Liver (tissue), 9 donors: Measurements from ENCODE around the gene S100A13. TPM values are rescaled to one million over a fixed set of nuclear protein-coding genes. Genes with fewer than 3 reads are reported as not detected.

ENCODE experiments used
- DNase-seq: peaks from one replicate; pipeline ENCODE4 v3.0.0-alpha.2; 2017; ENCODE audit warnings: low spot score
- H3K27ac ChIP-seq, 2 donors: one replicate each; pipeline ENCODE4 v1.7.0; 2013; ENCODE audit warnings: inconsistent platforms in 2 of 2, low read length in 2 of 2, control low read depth in 1 of 2, low read depth in 1 of 2, mild to moderate bottlenecking in 1 of 2
- H3K27me3 ChIP-seq, 4 donors: one replicate each; pipeline versions ENCODE4 v1.6.1 to v1.7.0; 2013; ENCODE audit warnings: low read length in 3 of 4, inconsistent platforms in 1 of 4, mild to moderate bottlenecking in 1 of 4, moderate library complexity in 1 of 4; ENCODE audit not compliant: control insufficient read depth in 4 of 4, insufficient read depth in 4 of 4
- H3K36me3 ChIP-seq, 4 donors: one replicate each; pipeline versions ENCODE4 v1.6.1 to v1.7.0; 2013; ENCODE audit warnings: low read length in 3 of 4, mild to moderate bottlenecking in 3 of 4, low read depth in 1 of 4, moderate library complexity in 1 of 4; ENCODE audit not compliant: control insufficient read depth in 4 of 4, insufficient read depth in 3 of 4
- H3K4me1 ChIP-seq, 4 donors: one replicate each; pipeline versions ENCODE4 v1.6.1 to v1.7.0; 2013; ENCODE audit warnings: low read length in 3 of 4, mild to moderate bottlenecking in 3 of 4, moderate library complexity in 1 of 4; ENCODE audit not compliant: control insufficient read depth in 4 of 4, insufficient read depth in 4 of 4
- H3K4me3 ChIP-seq, 3 donors: one replicate each; pipeline versions ENCODE4 v1.6.1 to v1.7.0; 2013; ENCODE audit warnings: low read length in 3 of 3, control low read depth in 1 of 3, low read depth in 1 of 3, mild to moderate bottlenecking in 1 of 3
- H3K9ac ChIP-seq, 2 donors: one replicate each; pipeline ENCODE4 v1.7.0; 2013; ENCODE audit warnings: low read length in 2 of 2, mild to moderate bottlenecking in 2 of 2, moderate library complexity in 2 of 2, control low read depth in 1 of 2, low read depth in 1 of 2
- H3K9me3 ChIP-seq, 4 donors: one replicate each; pipeline versions ENCODE4 v1.6.1 to v1.7.0; 2013; ENCODE audit warnings: low read length in 3 of 4; ENCODE audit not compliant: control insufficient read depth in 4 of 4
- ATF3 ChIP-seq: IDR thresholded peaks from 2 replicates; pipeline ENCODE4 v1.6.1; 2016; ENCODE audit warnings: antibody characterized with exemption
- CTCF ChIP-seq: fragments of 150-350 bp; IDR thresholded peaks from 2 replicates; pipeline ENCODE4 v1.5.1; 2017; ENCODE audit warnings: improper control_type of control experiment, low read depth, low read length; ENCODE audit not compliant: missing input control
- EGR1 ChIP-seq, 2 donors: IDR thresholded peaks; 2 replicates each; pipeline ENCODE4 v1.6.1; 2016 to 2018; ENCODE audit warnings: antibody characterized with exemption in 2 of 2, low read depth in 2 of 2
- FOXA1 ChIP-seq: IDR thresholded peaks from 2 replicates; pipeline ENCODE4 v1.6.1; 2016; ENCODE audit warnings: antibody characterized with exemption
- FOXA2 ChIP-seq: IDR thresholded peaks from 2 replicates; pipeline ENCODE4 v1.6.1; 2016; ENCODE audit warnings: antibody characterized with exemption
- GABPA ChIP-seq, 2 donors: IDR thresholded peaks in 1 of 2; conservative IDR thresholded peaks in 1 of 2; 2 replicates each; pipeline ENCODE4 v1.6.1; 2016; ENCODE audit warnings: antibody characterized with exemption in 2 of 2, mild to moderate bottlenecking in 1 of 2, moderate library complexity in 1 of 2
- HNF4A ChIP-seq, 2 donors: conservative IDR thresholded peaks; 2 replicates each; pipeline ENCODE4 v1.6.1; 2016; ENCODE audit warnings: antibody characterized with exemption in 2 of 2, mild to moderate bottlenecking in 2 of 2
- HNF4G ChIP-seq: IDR thresholded peaks from 2 replicates; pipeline ENCODE4 v1.6.1; 2016; ENCODE audit warnings: antibody characterized with exemption
- JUND ChIP-seq, 2 donors: IDR thresholded peaks; 2 replicates each; pipeline ENCODE4 v1.6.1; 2016; ENCODE audit warnings: antibody characterized with exemption in 2 of 2
- MAX ChIP-seq: IDR thresholded peaks from 2 replicates; pipeline ENCODE4 v1.6.1; 2016; ENCODE audit warnings: antibody characterized with exemption
- NR2F2 ChIP-seq: IDR thresholded peaks from 2 replicates; pipeline ENCODE4 v1.6.1; 2016; ENCODE audit warnings: antibody characterized with exemption
- RAD21 ChIP-seq, 2 donors: IDR thresholded peaks; 2 replicates each; pipeline ENCODE4 v1.6.1; 2016; ENCODE audit warnings: antibody characterized with exemption in 2 of 2, mild to moderate bottlenecking in 2 of 2
- REST ChIP-seq: IDR thresholded peaks from 2 replicates; pipeline ENCODE4 v1.6.1; 2016; ENCODE audit warnings: antibody characterized with exemption, mild to moderate bottlenecking
- RXRA ChIP-seq, 2 donors: IDR thresholded peaks; 2 replicates each; pipeline ENCODE4 v1.6.1; 2017 to 2018; ENCODE audit warnings: antibody characterized with exemption in 2 of 2, mild to moderate bottlenecking in 1 of 2
- SP1 ChIP-seq: IDR thresholded peaks from 2 replicates; pipeline ENCODE4 v1.6.1; 2018; ENCODE audit warnings: antibody characterized with exemption, mild to moderate bottlenecking
- TAF1 ChIP-seq: conservative IDR thresholded peaks from 2 replicates; pipeline ENCODE4 v1.6.1; 2016; ENCODE audit warnings: antibody characterized with exemption, mild to moderate bottlenecking
- YY1 ChIP-seq: IDR thresholded peaks from 2 replicates; pipeline ENCODE4 v1.6.1; 2016; ENCODE audit warnings: antibody characterized with exemption, mild to moderate bottlenecking
- ZBTB33 ChIP-seq: IDR thresholded peaks from 2 replicates; pipeline ENCODE4 v1.6.1; 2016; ENCODE audit warnings: antibody characterized with exemption
- WGBS: extraction: QIAGEN DNeasy Blood & Tissue Kit; methylation state at CpG from one replicate; pipeline ENCODE4 v1.1.7; 2013; 5-methylcytosine and 5-hydroxymethylcytosine counted together
- polyA plus RNA-seq, 2 donors: library from polyadenylated mRNA; stranded (reverse) in 1 of 2; unstranded in 1 of 2; fragments of 200-250 nt in 1 of 2; fragments of >200 nt in 1 of 2; fragmentation: Nextera tagmentation in 1 of 2; extraction: Ambion mirVana in 1 of 2; gene quantifications; one replicate each; pipeline versions ENCODE4 v1.2.1 to v1.2.3, GENCODE V29; 2013 to 2015
- total RNA-seq, 2 donors: library from RNA; depleted of rRNA; stranded (reverse); fragments of >200 nt; gene quantifications; one replicate each; pipeline ENCODE4 v1.2.3, GENCODE V29; 2014
- donor health status: healthy.
- donor health status: healthy.
- donor health status: healthy.
- donor health status: healthy.
- donor health status: healthy.

Gene S100A13
- total and polyA plus RNA-seq, 4 donors = 5.3 to 23.0 (median 15.7) TPM

GRCh38 chr1:153630384-153630783 is 3.1 kb upstream of the S100A13 start:
- WGBS = 94% methylated on average over 7 of the region's 7 CpGs
- TF ChIP-seq JUND (IDR thresholded peaks at IDR 0.05) (no peak), SP1 (no peak), EGR1 (IDR thresholded peaks at IDR 0.05; ENCODE audit: low read depth in 2 of 2) (no peak), ZBTB33 (no peak), HNF4A (conservative IDR thresholded peaks at IDR 0.05) (no peak), NR2F2 (no peak), ATF3 (no peak), FOXA1 (no peak), RXRA (IDR thresholded peaks at IDR 0.05) (no peak), REST (no peak), HNF4G (no peak), CTCF (no peak), FOXA2 (no peak), GABPA (IDR thresholded peaks at IDR 0.05 in 1 of 2, conservative IDR thresholded peaks at IDR 0.05 in 1 of 2) (no peak), RAD21 (IDR thresholded peaks at IDR 0.05) (no peak), MAX (no peak), TAF1 (no peak), YY1 (no peak)
- no peaks in the 10 kb centered on the region for H3K36me3 ChIP-seq
- H3K9ac ChIP-seq = no peak overlapping the region
- no peaks in the 10 kb centered on the region for H3K9me3 ChIP-seq
- no peak overlapping the region for H3K27ac ChIP-seq
- H3K4me1 ChIP-seq = peaks cover 12 to 31% (median 24%) of the 10 kb centered on the region in 4 donors
- no peaks in the 10 kb centered on the region for H3K27me3 ChIP-seq
- no peak overlapping the region for H3K4me3 ChIP-seq
- DNase-seq = no peak
